ENCODE results near the gene PLAU.

- TF ChIP-seq CC2D1A (IDR thresholded peaks at IDR 0.05) (no peak), NCOA1 (IDR thresholded peaks at IDR 0.05; ENCODE audit: low read depth) (no peak), SIN3A (IDR thresholded peaks at IDR 0.05; ENCODE audit: borderline replicate concordance in 2 of 2, control insufficient read depth in 1 of 2, low read depth in 2 of 2, low read length in 2 of 2) (no peak), MXI1 (IDR thresholded peaks at IDR 0.05; ENCODE audit: low read depth, low read length) (no peak), CTCF (IDR thresholded peaks at IDR 0.05 in 2 of 3, conservative IDR thresholded peaks at IDR 0.05 in 1 of 3; ENCODE audit: insufficient read depth in 2 of 3, low read depth in 1 of 3, low read length in 3 of 3) (no peak), SRF (CRISPR knock-in tag; IDR thresholded peaks at IDR 0.05) (no peak), POLR2A (conservative IDR thresholded peaks at IDR 0.05) (no peak), ZFX (CRISPR knock-in tag; IDR thresholded peaks at IDR 0.05) (no peak)
These were observed 1.3 kb upstream of the PLAU start for GRCh38 chr10:73909540-73910115.

Measured in K562 (cell line).